Right lung (tissue), 10 donors: ENCODE data around the gene VWA3A. TPM values are rescaled to one million over a fixed set of nuclear protein-coding genes. Genes with fewer than 3 reads are reported as not detected.
A peak's percentile ranks its signal among the peaks of the same experiment; 100 is the strongest.
"Not testable (repeated sequence)": the region's sequence is repeated elsewhere in the genome, so short reads cannot be mapped to it uniquely, and the experiment has no call there.

Experiments
- DNase-seq, 2 donors: peaks; one replicate each; pipeline ENCODE4 v3.0.0-alpha.2; 2013
- long read RNA-seq, 8 donors: transcript quantifications; one replicate each; lab custom pipeline, GENCODE V29; 2026
- polyA plus RNA-seq, 5 donors: library from polyadenylated mRNA; unstranded; fragments of 120-200 nt; gene quantifications; one replicate each; pipeline versions ENCODE4 v1.2.1 to v1.2.3, GENCODE V29; 2013; ENCODE audit warnings: inconsistent platforms in 1 of 5, low replicate concordance in 1 of 5; ENCODE audit not compliant: insufficient read length in 5 of 5, insufficient read depth in 1 of 5

The VWA3A gene
- 1 to 10 TPM; 1.4 to 6.9 (median 6.0) TPM for polyA plus RNA-seq
- long read RNA-seq, donor 1, partial matches to known transcripts: 0 of 1 reads
- long read RNA-seq, donor 1, other reads (novel, unspliced or antisense): 0 of 1 reads
- long read RNA-seq, donor 2: 0 reads
- long read RNA-seq, donor 3: 0 reads
- long read RNA-seq, donor 4: 0 reads
- long read RNA-seq, donor 5: 0 reads
- long read RNA-seq, donor 6: 0 reads
- long read RNA-seq, donor 7: 0 reads
- long read RNA-seq, donor 8: 0 reads

GRCh38 chr16:22092143-22092933, at the start of gene VWA3A:
Gene VWA3A, plus strand, starts transcription at chr16:22092541. Its CDS starts 97 bp downstream, at chr16:22092638.
- peak; percentile 49 to 55 for DNase-seq

DNA sequence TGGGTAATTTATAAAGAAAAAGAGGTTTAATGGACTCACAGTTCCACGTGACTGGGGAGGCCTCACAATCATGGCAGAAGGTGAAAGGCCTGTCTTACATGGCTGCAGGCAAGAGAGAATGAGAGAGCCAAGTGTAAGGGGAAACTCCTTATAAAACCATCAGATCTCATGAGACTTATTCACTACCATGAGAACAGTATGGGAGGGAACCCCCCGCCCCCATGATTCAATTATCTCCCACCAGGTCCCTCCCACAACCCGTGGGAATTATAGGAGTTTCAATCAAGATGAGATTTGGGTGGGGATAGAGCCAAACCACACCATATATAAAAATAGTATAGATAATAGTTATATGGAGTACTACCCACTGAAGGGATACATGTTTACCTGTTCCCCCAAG, 48.5 kb upstream of the VWA3A start:
- not testable (repeated sequence) for DNase-seq

- DNase-seq: not testable (repeated sequence)
Observed at GRCh38 chr16:22045888-22046287, 46.5 kb upstream of the VWA3A start.

DNA sequence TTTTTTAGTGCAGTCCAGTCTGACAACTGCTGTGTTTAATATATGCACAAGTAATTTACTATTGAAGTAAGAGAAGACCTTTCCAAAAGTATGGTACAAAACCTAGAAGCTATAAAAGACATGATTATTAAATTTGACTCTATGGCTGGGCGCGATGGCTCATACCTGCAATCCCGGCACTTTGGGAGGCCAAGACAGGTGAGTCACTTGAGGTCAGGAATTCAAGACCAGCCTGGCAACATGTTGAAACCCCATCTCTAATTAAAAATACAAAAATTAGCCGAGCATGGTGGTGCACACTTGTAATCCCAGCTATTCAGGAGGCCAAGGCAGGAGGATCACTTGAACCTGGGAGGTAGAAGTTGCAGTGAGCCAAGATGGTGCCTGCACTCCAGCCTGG, 41.4 kb upstream of the VWA3A start:
- DNase-seq: no peak

- DNase-seq: no peak
Observed at GRCh38 chr16:22052980-22053379, 39.4 kb upstream of the VWA3A start.

GRCh38 chr16:22053921-22054341, 38.4 kb upstream of the VWA3A start:
- DNase-seq: no peak

DNA sequence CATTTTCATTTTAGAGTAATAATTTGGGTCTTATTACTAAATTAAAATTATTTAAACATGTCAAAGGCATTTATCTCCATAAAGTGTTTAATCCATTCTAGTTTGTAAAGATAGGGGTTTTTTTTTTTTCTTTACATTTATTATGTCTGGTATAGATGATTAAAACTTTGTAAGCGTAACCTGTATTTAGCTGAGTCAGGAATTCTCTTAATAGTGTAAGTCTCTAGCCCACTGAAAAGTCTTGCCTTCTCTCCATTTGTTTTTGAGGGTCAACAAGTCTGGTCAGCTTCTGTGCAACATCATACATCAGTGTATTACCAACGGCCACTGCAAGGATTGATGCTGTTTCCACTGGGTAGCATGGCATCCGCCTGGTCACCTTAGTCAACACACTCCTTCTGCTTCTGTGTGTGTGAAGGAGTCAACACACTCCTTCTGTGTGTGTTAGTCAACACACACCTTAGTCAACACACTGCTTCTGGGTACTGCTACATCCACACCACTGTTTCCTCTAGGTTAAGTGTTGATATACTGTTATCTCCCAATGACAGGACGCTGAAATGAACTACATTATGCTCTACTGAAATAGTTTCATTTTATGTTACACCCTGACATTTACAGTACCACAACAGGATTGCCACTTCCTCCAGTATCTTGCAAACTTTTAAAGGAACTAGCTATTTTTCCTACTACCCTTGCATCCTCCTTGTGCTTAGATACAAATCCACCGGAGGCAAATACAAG, 37.3 kb upstream of the VWA3A start:
- DNase-seq: no peak

GRCh38 chr16:22055881-22056280, 36.5 kb upstream of the VWA3A start:
- no peak for DNase-seq

GRCh38 chr16:22063888-22064467, 28.4 kb upstream of the VWA3A start:
- no peak for DNase-seq

GRCh38 chr16:22065252-22065651, 27.1 kb upstream of the VWA3A start:
- no peak for DNase-seq

DNA sequence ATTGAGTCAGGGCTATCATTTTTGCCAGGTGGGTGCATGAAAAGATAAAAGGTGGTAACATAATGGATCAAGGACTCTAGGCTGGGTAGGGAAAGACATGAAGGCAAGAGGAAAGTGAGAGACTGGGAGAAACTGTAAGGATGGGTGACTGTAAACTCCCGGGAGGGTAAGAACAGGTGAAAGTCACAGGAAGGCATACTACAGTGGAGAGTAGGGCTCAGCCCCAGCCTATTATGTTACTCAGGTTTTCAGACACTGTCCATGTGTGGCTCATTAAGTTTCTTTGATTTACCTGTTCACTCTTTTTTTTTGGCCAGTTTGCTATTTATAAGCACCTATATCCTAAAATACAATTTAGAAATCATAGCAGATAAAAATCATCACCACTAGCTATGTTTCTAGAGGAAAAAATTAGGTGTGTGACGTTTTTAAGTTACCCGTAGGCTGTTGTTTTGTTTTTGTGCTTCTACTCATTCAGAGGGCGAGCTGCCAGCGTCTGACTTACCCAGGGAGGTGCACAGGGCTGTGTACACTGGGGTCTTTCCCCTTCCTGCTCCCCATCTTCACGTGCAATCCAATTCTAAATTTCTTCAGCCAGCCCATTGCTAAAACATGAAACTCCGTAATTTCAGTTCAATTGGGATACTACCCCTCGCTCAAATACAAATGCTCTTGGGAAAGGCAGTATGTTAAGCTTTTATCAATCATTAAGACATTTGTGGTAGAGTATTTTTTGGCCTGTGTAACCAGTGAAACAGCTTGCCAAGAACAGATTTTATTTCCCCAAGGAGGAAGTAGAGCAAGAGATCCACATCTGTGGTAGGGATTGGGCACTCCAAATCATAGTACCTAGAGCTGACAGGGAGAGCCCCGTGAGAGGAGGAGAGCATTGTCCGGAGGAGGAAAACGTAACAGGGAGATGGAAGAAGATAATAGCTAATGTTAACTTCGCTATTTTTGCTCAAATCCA, 21.7 kb upstream of the VWA3A start:
- DNase-seq: peak in 1 of 2 donors; percentile 25

- DNase-seq: no peak
Observed at GRCh38 chr16:22071331-22071910, 20.9 kb upstream of the VWA3A start.

DNA sequence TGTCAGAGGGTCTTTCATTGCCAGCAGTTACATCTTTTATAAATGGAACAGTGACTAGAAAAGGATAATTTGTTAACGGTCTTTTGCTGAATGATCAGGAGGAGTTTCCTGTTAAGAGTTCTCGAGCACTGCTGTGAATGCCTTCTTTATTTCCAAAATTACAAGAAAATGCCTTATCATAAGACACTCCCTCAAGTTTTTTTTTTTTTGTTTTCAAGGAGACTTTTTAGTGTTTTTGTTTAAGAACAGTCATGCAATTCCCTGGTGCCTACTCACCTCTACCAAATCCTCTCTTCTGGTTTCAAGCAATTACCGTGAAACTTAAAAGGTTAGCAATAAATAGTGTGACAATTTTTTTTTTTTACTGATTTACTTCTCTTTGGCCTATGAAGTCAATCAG, 19.0 kb upstream of the VWA3A start:
- DNase-seq: no peak

DNA sequence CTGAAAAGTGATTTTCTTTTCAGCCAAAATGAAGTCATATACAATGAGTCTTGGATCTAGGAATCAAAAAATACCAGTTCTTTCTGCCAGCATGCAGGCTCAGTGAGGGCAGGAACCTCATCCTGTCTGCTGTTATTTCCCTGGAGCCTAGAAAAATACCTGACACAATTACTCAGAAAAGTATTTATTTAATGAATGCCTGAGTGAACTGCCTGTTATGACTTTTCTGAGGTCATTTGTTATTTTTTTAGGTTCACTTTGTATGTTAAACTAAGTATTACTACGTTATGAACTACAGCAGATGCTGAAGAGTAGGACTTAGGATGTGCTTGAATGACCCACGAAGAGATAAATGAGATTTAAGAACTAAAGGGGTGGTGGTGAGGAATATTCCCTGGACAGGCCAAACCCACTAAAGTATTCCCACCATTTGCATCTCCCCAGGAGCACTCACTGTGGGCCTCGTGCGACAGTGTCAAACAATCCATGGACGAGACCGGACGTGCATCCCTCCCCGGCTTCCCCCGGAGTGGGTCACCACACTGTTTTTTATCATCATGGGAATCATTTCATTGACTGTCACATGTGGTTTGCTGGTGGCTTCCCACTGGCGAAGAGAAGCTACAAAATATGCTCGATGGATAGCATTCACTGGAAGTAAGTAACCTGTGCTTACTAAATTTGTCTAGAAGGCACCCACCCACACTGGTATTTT, 17.1 kb upstream of the VWA3A start:
- DNase-seq: no peak

DNA sequence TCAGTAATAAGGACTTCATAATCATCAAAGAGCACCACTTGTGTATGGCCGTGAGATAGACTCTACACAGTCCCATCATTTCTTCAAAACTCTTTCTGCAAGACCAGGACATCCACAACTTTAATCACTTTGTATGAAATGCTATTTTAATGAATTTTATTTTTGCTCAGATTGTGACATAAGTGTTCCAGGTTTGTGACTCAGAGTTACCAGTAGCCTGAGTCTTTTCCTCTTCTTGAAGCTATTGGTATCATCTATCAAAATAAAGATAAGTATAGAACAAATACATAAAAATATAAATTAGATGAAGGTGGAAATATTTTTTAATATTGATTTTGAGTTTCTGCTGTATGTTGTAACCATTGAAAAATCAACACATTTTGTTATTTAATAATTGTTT, 16.6 kb upstream of the VWA3A start:
- no peak for DNase-seq

GRCh38 chr16:22077700-22078313, 14.5 kb upstream of the VWA3A start:
- DNase-seq: peak in 1 of 2 donors; percentile 43

DNA sequence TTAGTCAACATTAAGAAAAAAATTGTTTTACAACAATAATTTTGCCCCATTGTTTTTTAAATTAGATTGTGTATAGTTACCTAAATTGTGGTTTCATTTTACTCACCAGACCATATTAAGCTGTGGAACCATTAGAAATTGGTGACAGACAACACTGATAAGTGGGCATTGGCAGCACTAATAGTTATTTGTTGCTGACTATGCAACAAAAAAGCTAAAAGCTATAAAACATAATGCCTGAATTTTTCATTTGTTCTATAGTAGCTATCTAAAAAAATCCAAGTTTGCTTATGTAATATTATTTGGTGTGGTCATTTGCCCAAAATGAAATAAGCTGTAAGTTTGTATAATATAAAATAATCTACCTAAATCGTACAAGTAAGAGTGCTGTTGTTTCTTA, 13.7 kb upstream of the VWA3A start:
- DNase-seq: no peak

- DNase-seq: no peak
Observed at GRCh38 chr16:22081050-22081449, 11.3 kb upstream of the VWA3A start.

- DNase-seq: no peak
Observed at GRCh38 chr16:22086440-22086839, 5.9 kb upstream of the VWA3A start.
